Right lobe of liver (tissue), 4 donors: ENCODE data around the gene COL4A4.

Experiments used
- POLR2A ChIP-seq: fragments of 450-650 bp; IDR thresholded peaks from one replicate; pipeline ENCODE4 v1.6.1; 2017; ENCODE audit warnings: antibody characterized with exemption, mild to moderate bottlenecking
- TF ChIP-seq, protein P1 (sequence below), 4 donors: fragments of 200-600 bp in 3 of 4; fragments of 450-650 bp in 1 of 4; IDR thresholded peaks; one replicate each; pipeline versions ENCODE4 v1.5.1 to v1.8.0; 2016 to 2022; ENCODE audit warnings: antibody characterized with exemption in 4 of 4, mild to moderate bottlenecking in 2 of 4
- donor health status: DM: no; HTN: no; CAD: no.
- donor health status: DM: no; HTN: no; CAD: no.
- donor health status: DM: no; HTN: yes; CAD: no.

DNA sequence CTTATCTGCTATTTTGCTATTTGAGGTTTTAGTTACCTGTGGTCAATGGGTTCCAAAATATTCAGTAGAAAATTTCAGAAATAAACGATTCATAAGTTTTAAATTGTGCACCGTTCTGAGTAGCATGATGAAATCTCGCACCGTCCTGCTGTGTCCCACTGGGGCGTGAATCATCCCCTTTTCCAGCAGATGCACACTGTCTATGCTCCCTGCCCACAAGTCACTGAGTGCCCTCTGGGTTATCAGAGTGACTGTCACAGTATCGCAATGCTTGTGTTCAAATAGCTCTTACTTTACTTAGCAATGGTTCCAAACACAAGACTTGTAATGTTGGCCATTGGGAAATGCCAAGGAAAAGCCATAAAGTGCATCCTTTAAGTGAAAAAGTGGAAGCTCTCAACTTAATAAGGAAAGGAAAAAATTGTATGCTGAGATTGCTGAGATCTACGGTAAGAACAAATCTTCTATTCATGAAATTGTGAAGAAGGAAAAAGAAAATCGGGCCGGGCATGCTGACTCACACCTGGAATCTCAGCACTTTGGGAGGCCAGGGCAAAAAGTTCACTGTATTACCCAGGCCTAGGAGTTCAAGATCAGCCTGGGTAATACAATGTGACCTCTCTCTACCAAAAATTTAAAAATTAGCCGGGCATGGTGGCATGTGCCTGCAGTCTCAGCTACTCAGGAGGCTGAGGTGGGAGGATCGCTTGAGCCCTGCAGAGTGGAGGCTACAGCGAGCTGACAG lies 13.8 kb upstream of the COL4A4 start:
- TF ChIP-seq, protein P1, sequence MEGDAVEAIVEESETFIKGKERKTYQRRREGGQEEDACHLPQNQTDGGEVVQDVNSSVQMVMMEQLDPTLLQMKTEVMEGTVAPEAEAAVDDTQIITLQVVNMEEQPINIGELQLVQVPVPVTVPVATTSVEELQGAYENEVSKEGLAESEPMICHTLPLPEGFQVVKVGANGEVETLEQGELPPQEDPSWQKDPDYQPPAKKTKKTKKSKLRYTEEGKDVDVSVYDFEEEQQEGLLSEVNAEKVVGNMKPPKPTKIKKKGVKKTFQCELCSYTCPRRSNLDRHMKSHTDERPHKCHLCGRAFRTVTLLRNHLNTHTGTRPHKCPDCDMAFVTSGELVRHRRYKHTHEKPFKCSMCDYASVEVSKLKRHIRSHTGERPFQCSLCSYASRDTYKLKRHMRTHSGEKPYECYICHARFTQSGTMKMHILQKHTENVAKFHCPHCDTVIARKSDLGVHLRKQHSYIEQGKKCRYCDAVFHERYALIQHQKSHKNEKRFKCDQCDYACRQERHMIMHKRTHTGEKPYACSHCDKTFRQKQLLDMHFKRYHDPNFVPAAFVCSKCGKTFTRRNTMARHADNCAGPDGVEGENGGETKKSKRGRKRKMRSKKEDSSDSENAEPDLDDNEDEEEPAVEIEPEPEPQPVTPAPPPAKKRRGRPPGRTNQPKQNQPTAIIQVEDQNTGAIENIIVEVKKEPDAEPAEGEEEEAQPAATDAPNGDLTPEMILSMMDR (IDR thresholded peaks at IDR 0.05): no peak
- no peak for TF ChIP-seq POLR2A
